ENCODE measurements around the gene FSTL4. TPM values are rescaled to one million over a fixed set of nuclear protein-coding genes. Genes with fewer than 3 reads are reported as not detected.

FSTL4 gene
- total RNA-seq, 1 donor from 2014 or later: not detected

GRCh38 chr5:133365738-133366137, 246.6 kb downstream of the FSTL4 start:
- no peaks in the 10 kb centered on the region for H3K36me3 Mint-ChIP-seq (ENCODE audit: low read depth)
- intact Hi-C loops (cut with micrococcal nuclease): no loop called here
- H3K4me1 Mint-ChIP-seq (ENCODE audit: low read depth): no peaks in the 10 kb centered on the region
- DNase-seq (ENCODE audit: low spot score): no peak
- H3K4me3 Mint-ChIP-seq: no peak overlapping the region
- no peak overlapping the region for H3K27ac Mint-ChIP-seq
- H3K9me3 Mint-ChIP-seq: no peaks in the 10 kb centered on the region
- peaks cover 2% of the 10 kb centered on the region for H3K27me3 Mint-ChIP-seq (ENCODE audit: insufficient read depth)

GRCh38 chr5:133364936-133365707, 247.2 kb downstream of the FSTL4 start:
- peaks cover 2% of the 10 kb centered on the region for H3K27me3 Mint-ChIP-seq (ENCODE audit: insufficient read depth)
- intact Hi-C loops (cut with micrococcal nuclease): no loop called here
- H3K4me1 Mint-ChIP-seq (ENCODE audit: low read depth): no peaks in the 10 kb centered on the region
- no peak for DNase-seq (ENCODE audit: low spot score)
- no peak overlapping the region for H3K27ac Mint-ChIP-seq
- H3K9me3 Mint-ChIP-seq: no peaks in the 10 kb centered on the region
- H3K36me3 Mint-ChIP-seq (ENCODE audit: low read depth): no peaks in the 10 kb centered on the region
- H3K4me3 Mint-ChIP-seq: no peak overlapping the region

- H3K9me3 Mint-ChIP-seq: no peaks in the 10 kb centered on the region
- no peaks in the 10 kb centered on the region for H3K4me1 Mint-ChIP-seq (ENCODE audit: low read depth)
- peaks cover 2% of the 10 kb centered on the region for H3K27me3 Mint-ChIP-seq (ENCODE audit: insufficient read depth)
- H3K36me3 Mint-ChIP-seq (ENCODE audit: low read depth): no peaks in the 10 kb centered on the region
- DNase-seq (ENCODE audit: low spot score): no peak
- H3K4me3 Mint-ChIP-seq: no peak overlapping the region
- H3K27ac Mint-ChIP-seq: no peak overlapping the region
- intact Hi-C loops (cut with micrococcal nuclease): no loop called here
Observed at GRCh38 chr5:133363807-133364587, 248.3 kb downstream of the FSTL4 start.

- H3K27me3 Mint-ChIP-seq (ENCODE audit: insufficient read depth): peaks cover 2% of the 10 kb centered on the region
- intact Hi-C loops (cut with micrococcal nuclease): no loop called here
- H3K4me1 Mint-ChIP-seq (ENCODE audit: low read depth): no peaks in the 10 kb centered on the region
- H3K27ac Mint-ChIP-seq: no peak overlapping the region
- no peak for DNase-seq (ENCODE audit: low spot score)
- no peaks in the 10 kb centered on the region for H3K36me3 Mint-ChIP-seq (ENCODE audit: low read depth)
- no peak overlapping the region for H3K4me3 Mint-ChIP-seq
- no peaks in the 10 kb centered on the region for H3K9me3 Mint-ChIP-seq
Observed at GRCh38 chr5:133362438-133362837, 249.9 kb downstream of the FSTL4 start.

- intact Hi-C loops (cut with micrococcal nuclease): no loop called here
- Mint-ChIP-seq H3K4me3 (no peak overlapping the region), H3K36me3 (ENCODE audit: low read depth) (no peaks in the 10 kb centered on the region), H3K4me1 (ENCODE audit: low read depth) (no peaks in the 10 kb centered on the region), H3K27me3 (ENCODE audit: insufficient read depth) (peaks cover 3% of the 10 kb centered on the region), H3K27ac (no peak overlapping the region), H3K9me3 (no peaks in the 10 kb centered on the region)
- DNase-seq (ENCODE audit: low spot score): no peak
Observed at GRCh38 chr5:133361922-133362321, 250.4 kb downstream of the FSTL4 start.

GRCh38 chr5:133360693-133361472, 251.5 kb downstream of the FSTL4 start:
- Mint-ChIP-seq H3K36me3 (ENCODE audit: low read depth) (no peaks in the 10 kb centered on the region), H3K9me3 (no peaks in the 10 kb centered on the region), H3K27me3 (ENCODE audit: insufficient read depth) (peaks cover 3% of the 10 kb centered on the region), H3K27ac (no peak overlapping the region), H3K4me1 (ENCODE audit: low read depth) (peaks cover 4% of the 10 kb centered on the region), H3K4me3 (no peak overlapping the region)
- DNase-seq (ENCODE audit: low spot score): no peak
- intact Hi-C loops (cut with micrococcal nuclease): no loop called here

- intact Hi-C loops (cut with micrococcal nuclease): no loop called here
- no peak for DNase-seq (ENCODE audit: low spot score)
- H3K4me3 Mint-ChIP-seq: no peak overlapping the region
Observed at GRCh38 chr5:133359861-133360260, 252.5 kb downstream of the FSTL4 start.

GRCh38 chr5:133358271-133358670, 254.1 kb downstream of the FSTL4 start:
- DNase-seq (ENCODE audit: low spot score): no peak
- Mint-ChIP-seq H3K27me3 (ENCODE audit: insufficient read depth) (peaks cover 3% of the 10 kb centered on the region), H3K4me1 (ENCODE audit: low read depth) (peaks cover 4% of the 10 kb centered on the region), H3K36me3 (ENCODE audit: low read depth) (no peaks in the 10 kb centered on the region), H3K27ac (no peak overlapping the region), H3K4me3 (no peak overlapping the region), H3K9me3 (no peaks in the 10 kb centered on the region)
- intact Hi-C loops (cut with micrococcal nuclease): no loop called here

More at GRCh38 chr5:133359861-133360260, 252.5 kb downstream of the FSTL4 start:
- no peak overlapping the region for H3K27ac Mint-ChIP-seq
- no peaks in the 10 kb centered on the region for H3K9me3 Mint-ChIP-seq
- peaks cover 4% of the 10 kb centered on the region for H3K4me1 Mint-ChIP-seq (ENCODE audit: low read depth)
- H3K27me3 Mint-ChIP-seq (ENCODE audit: insufficient read depth): peaks cover 3% of the 10 kb centered on the region
- H3K36me3 Mint-ChIP-seq (ENCODE audit: low read depth): no peaks in the 10 kb centered on the region

GRCh38 chr5:133357758-133358157, 254.6 kb downstream of the FSTL4 start:
- no peak for DNase-seq (ENCODE audit: low spot score)

GRCh38 chr5:133356984-133357421, 255.3 kb downstream of the FSTL4 start:
- peaks cover 1% of the 10 kb centered on the region for H3K27me3 Mint-ChIP-seq (ENCODE audit: insufficient read depth)
- no peak overlapping the region for H3K27ac Mint-ChIP-seq
- H3K4me1 Mint-ChIP-seq (ENCODE audit: low read depth): peaks cover 4% of the 10 kb centered on the region
- no peaks in the 10 kb centered on the region for H3K36me3 Mint-ChIP-seq (ENCODE audit: low read depth)
- H3K9me3 Mint-ChIP-seq: no peaks in the 10 kb centered on the region
- intact Hi-C loops (cut with micrococcal nuclease): no loop called here
- H3K4me3 Mint-ChIP-seq: no peak overlapping the region
- no peak for DNase-seq (ENCODE audit: low spot score)

More at GRCh38 chr5:133357758-133358157, 254.6 kb downstream of the FSTL4 start:
- peaks cover 2% of the 10 kb centered on the region for H3K27me3 Mint-ChIP-seq (ENCODE audit: insufficient read depth)
- no peaks in the 10 kb centered on the region for H3K36me3 Mint-ChIP-seq (ENCODE audit: low read depth)
- no peaks in the 10 kb centered on the region for H3K9me3 Mint-ChIP-seq
- no peak overlapping the region for H3K4me3 Mint-ChIP-seq
- intact Hi-C loops (cut with micrococcal nuclease): no loop called here
- peaks cover 4% of the 10 kb centered on the region for H3K4me1 Mint-ChIP-seq (ENCODE audit: low read depth)
- H3K27ac Mint-ChIP-seq: no peak overlapping the region

GRCh38 chr5:133356396-133356983, 255.9 kb downstream of the FSTL4 start:
- Mint-ChIP-seq H3K27ac (no peak overlapping the region), H3K36me3 (ENCODE audit: low read depth) (no peaks in the 10 kb centered on the region), H3K27me3 (ENCODE audit: insufficient read depth) (peaks cover 1% of the 10 kb centered on the region), H3K9me3 (no peaks in the 10 kb centered on the region), H3K4me3 (no peak overlapping the region), H3K4me1 (ENCODE audit: low read depth) (peaks cover 4% of the 10 kb centered on the region)
- intact Hi-C loops (cut with micrococcal nuclease): no loop called here
- DNase-seq (ENCODE audit: low spot score): no peak

- Mint-ChIP-seq H3K9me3 (no peaks in the 10 kb centered on the region), H3K4me1 (ENCODE audit: low read depth) (peaks cover 4% of the 10 kb centered on the region), H3K27ac (no peak overlapping the region), H3K36me3 (ENCODE audit: low read depth) (no peaks in the 10 kb centered on the region), H3K27me3 (ENCODE audit: insufficient read depth) (peaks cover 8% of the 10 kb centered on the region), H3K4me3 (no peak overlapping the region)
- intact Hi-C loops (cut with micrococcal nuclease): no loop called here
- DNase-seq (ENCODE audit: low spot score): no peak
Observed at GRCh38 chr5:133354323-133355185, 257.8 kb downstream of the FSTL4 start.

Measured in activated T-helper 1 cell treated with anti-CD3 and anti-CD28 coated beads, Interleukin-12 subunit alpha, Interleukin-12 subunit beta, Interleukin-2, Interleukin-4 antibody, amounts not matched to agents 30 ng/mL and 10 ng/mL and 1 ng/mL, durations not matched to agents 14 hours and 24 hours and 36 hours (primary cell).